ENCODE data around the gene DUSP15.

- TF ChIP-seq SP1 (IDR thresholded peaks at IDR 0.05; ENCODE audit: low read depth, low read length) = no peak
- no peak; the same call in 1 of the 2 replicates for TF ChIP-seq CREB1 (IDR thresholded peaks at IDR 0.05)
- peak; percentile 98 to 100 (median 100) for TF ChIP-seq CTCF (IDR thresholded peaks at IDR 0.05; ENCODE audit: control extremely low read depth in 1 of 3, insufficient read depth in 1 of 3, low read depth in 1 of 3, low read length in 3 of 3)
- TF ChIP-seq, protein P1, sequence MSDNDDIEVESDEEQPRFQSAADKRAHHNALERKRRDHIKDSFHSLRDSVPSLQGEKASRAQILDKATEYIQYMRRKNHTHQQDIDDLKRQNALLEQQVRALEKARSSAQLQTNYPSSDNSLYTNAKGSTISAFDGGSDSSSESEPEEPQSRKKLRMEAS (IDR thresholded peaks at IDR 0.05) = no peak
- TF ChIP-seq BRCA1 (IDR thresholded peaks at IDR 0.05; ENCODE audit: low read depth, low read length) = no peak
- no peak for TF ChIP-seq POLR2AphosphoS5 (IDR thresholded peaks at IDR 0.05; ENCODE audit: low read depth, low read length)
- no peak for TF ChIP-seq NANOG (IDR thresholded peaks at IDR 0.05; ENCODE audit: insufficient read depth, low read depth, low read length, poor library complexity, severe bottlenecking)
- TF ChIP-seq RAD21 (IDR thresholded peaks at IDR 0.05 in 1 of 2, conservative IDR thresholded peaks at IDR 0.05 in 1 of 2; ENCODE audit: low read depth in 2 of 2, low read length in 2 of 2) = peak; percentile 73 to 80
- no peak for TF ChIP-seq CHD1 (IDR thresholded peaks at IDR 0.05; ENCODE audit: low read depth, low read length)
Measured at GRCh38 chr20:31833130-31833930, 37.0 kb downstream of the DUSP15 start.

Measured in H1 (cell line).